Endothelial cell of umbilical vein (primary cell): ENCODE results near the gene GDNF.

Source experiments
- POLR2A ChIP-seq: IDR thresholded peaks from 2 replicates; pipeline ENCODE4 v1.6.1; 2012; ENCODE audit warnings: low read depth, mild to moderate bottlenecking, control low read depth, low read length
- POLR2AphosphoS5 ChIP-seq: IDR thresholded peaks from 2 replicates; pipeline ENCODE4 v1.6.1; 2012; ENCODE audit warnings: low read depth, mild to moderate bottlenecking, control low read depth, low read length, moderate library complexity; ENCODE audit not compliant: insufficient read depth
- TF ChIP-seq, protein P1 (sequence below), 2 donors: IDR thresholded peaks; 1 replicate in 1 of 2; 2 replicates in 1 of 2; pipeline ENCODE4 v1.5.1; 2011; ENCODE audit warnings: low read length in 2 of 2, mild to moderate bottlenecking in 2 of 2, moderate library complexity in 2 of 2, control low read depth in 1 of 2, inconsistent platforms in 1 of 2, low read depth in 1 of 2; ENCODE audit not compliant: insufficient read depth in 1 of 2; ENCODE audit errors: extremely low read depth in 1 of 2

DNA sequence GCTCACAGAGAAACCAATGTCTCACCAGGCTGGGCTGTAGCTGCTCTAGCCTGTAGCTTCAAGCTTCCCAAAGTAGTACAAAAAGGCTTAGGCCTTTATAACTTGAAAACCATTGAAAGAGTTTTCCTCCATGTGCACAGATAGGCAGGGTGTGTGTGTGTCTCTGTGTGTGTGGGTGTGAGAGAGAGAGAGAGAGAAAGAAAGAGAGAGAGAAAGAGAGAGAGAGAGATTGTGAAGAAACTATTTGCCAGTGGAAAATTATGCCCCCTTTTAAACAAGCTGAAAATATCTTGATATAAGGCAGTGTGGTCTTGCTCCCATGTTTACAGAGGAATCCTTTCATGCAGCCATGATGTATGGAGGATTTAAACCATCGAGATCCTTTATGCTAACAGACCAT lies 17.9 kb upstream of the GDNF start:
- TF ChIP-seq POLR2AphosphoS5 (no peak), POLR2A (no peak)
- TF ChIP-seq, protein P1, sequence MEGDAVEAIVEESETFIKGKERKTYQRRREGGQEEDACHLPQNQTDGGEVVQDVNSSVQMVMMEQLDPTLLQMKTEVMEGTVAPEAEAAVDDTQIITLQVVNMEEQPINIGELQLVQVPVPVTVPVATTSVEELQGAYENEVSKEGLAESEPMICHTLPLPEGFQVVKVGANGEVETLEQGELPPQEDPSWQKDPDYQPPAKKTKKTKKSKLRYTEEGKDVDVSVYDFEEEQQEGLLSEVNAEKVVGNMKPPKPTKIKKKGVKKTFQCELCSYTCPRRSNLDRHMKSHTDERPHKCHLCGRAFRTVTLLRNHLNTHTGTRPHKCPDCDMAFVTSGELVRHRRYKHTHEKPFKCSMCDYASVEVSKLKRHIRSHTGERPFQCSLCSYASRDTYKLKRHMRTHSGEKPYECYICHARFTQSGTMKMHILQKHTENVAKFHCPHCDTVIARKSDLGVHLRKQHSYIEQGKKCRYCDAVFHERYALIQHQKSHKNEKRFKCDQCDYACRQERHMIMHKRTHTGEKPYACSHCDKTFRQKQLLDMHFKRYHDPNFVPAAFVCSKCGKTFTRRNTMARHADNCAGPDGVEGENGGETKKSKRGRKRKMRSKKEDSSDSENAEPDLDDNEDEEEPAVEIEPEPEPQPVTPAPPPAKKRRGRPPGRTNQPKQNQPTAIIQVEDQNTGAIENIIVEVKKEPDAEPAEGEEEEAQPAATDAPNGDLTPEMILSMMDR (IDR thresholded peaks at IDR 0.05; ENCODE audit: extremely low read depth in 1 of 2, insufficient read depth in 1 of 2, low read depth in 1 of 2, low read length in 2 of 2) = no peak
